Endothelial cell of umbilical vein (primary cell): Measurements from ENCODE around the gene PSMD5. TPM values are rescaled to one million over a fixed set of nuclear protein-coding genes. Genes with fewer than 3 reads are reported as not detected.

Source experiments
- BruUV-seq: library from RNA; stranded (reverse); fragments of 400-500 nt; replicated peaks from 2 replicates; lab custom pipeline; 2021; lab: Mats Ljungman, UMichigan
- CTCF ChIA-PET: fragments of 300-600, 350-600 bp; sonication (Branson Sonifier 250); formaldehyde crosslinking; loops from one replicate; lab custom pipeline; 2021; ENCODE audit warnings: antibody characterized with exemption, inconsistent platforms; lab: Charles Lee
- POLR2A ChIA-PET: fragments of 300-600, 350-600 bp; sonication (Branson Sonifier 250); formaldehyde crosslinking; loops from one replicate; lab custom pipeline; 2021; ENCODE audit warnings: antibody characterized with exemption, inconsistent platforms; lab: Charles Lee
- DNase-seq: peaks from one replicate; pipeline ENCODE4 v3.0.0-alpha.2; 2011; ENCODE audit warnings: low read depth, low spot score
- FAIRE-seq: peaks from 2 replicates; lab custom pipeline; 2011; peaks lifted over from hg19 to GRCh38; lab: Jason Lieb, UNC
- H2AFZ ChIP-seq: 2 replicates; pipeline ENCODE4 v1.6.0; 2012; ENCODE audit warnings: low read depth, low read length, control low read depth, inconsistent platforms
- H3K27ac ChIP-seq: 2 replicates; pipeline ENCODE4 v1.5.1; 2011; ENCODE audit warnings: low read depth, mild to moderate bottlenecking, control low read depth, low read length, moderate library complexity; ENCODE audit not compliant: insufficient read depth
- H3K27me3 ChIP-seq, 2 experiments: 2 replicates each; pipeline versions ENCODE4 v1.6.0 to v1.6.1; 2011; ENCODE audit warnings: low read length in 2 of 2, mixed read lengths in 1 of 2; ENCODE audit not compliant: control insufficient read depth in 2 of 2, insufficient read depth in 2 of 2
- H3K36me3 ChIP-seq, 2 experiments: 2 replicates in 1 of 2; 3 replicates in 1 of 2; pipeline ENCODE4 v1.5.1; 2011; ENCODE audit warnings: low read length in 2 of 2, mild to moderate bottlenecking in 1 of 2, moderate library complexity in 1 of 2; ENCODE audit not compliant: control insufficient read depth in 2 of 2, insufficient read depth in 2 of 2; ENCODE audit errors: extremely low read depth in 1 of 2
- H3K4me1 ChIP-seq: 3 replicates; pipeline ENCODE4 v1.5.1; 2011; ENCODE audit warnings: mild to moderate bottlenecking, low read length; ENCODE audit not compliant: control insufficient read depth, insufficient read depth; ENCODE audit errors: extremely low read depth
- H3K4me2 ChIP-seq: 2 replicates; pipeline ENCODE4 v1.6.1; 2011; ENCODE audit warnings: low read length, control low read depth, mixed read lengths; ENCODE audit not compliant: insufficient read depth
- H3K4me3 ChIP-seq, 3 experiments: fragments of 200-600 bp in 1 of 3; sonication (generic), shearing (Covaris generic) in 1 of 3; replicated peaks in 1 of 3; 2 replicates each; pipeline ENCODE4 v1.5.1; 2011 to 2016; ENCODE audit warnings: control low read depth in 3 of 3, low read length in 3 of 3, mild to moderate bottlenecking in 2 of 3, inconsistent platforms in 1 of 3, low read depth in 1 of 3, moderate library complexity in 1 of 3; ENCODE audit not compliant: insufficient read depth in 1 of 3
- H3K79me2 ChIP-seq: 2 replicates; pipeline ENCODE4 v1.6.0; 2012; ENCODE audit warnings: low read length, inconsistent platforms; ENCODE audit not compliant: control insufficient read depth, insufficient read depth
- H3K9ac ChIP-seq: replicated peaks from 2 replicates; pipeline ENCODE3; 2011; ENCODE audit warnings: low read length, control low read depth; ENCODE audit not compliant: insufficient read depth; ENCODE audit errors: extremely low read depth
- H3K9me1 ChIP-seq: replicated peaks from 3 replicates; pipeline ENCODE4 v1.6.0; 2011; ENCODE audit warnings: mild to moderate bottlenecking, low read length; ENCODE audit not compliant: control insufficient read depth, insufficient read depth; ENCODE audit errors: extremely low read depth
- H3K9me3 ChIP-seq: replicated peaks from 2 replicates; pipeline ENCODE4 v1.5.1; 2012; ENCODE audit warnings: low read length, inconsistent platforms; ENCODE audit not compliant: control insufficient read depth, insufficient read depth
- H4K20me1 ChIP-seq: replicated peaks from 2 replicates; pipeline ENCODE3; 2011; ENCODE audit warnings: mild to moderate bottlenecking, low read length; ENCODE audit not compliant: control insufficient read depth, insufficient read depth; ENCODE audit errors: extremely low read depth
- CTCF ChIP-seq, 2 donors: IDR thresholded peaks; 1 replicate in 1 of 2; 2 replicates in 1 of 2; pipeline ENCODE4 v1.5.1; 2011; ENCODE audit warnings: low read length in 2 of 2, mild to moderate bottlenecking in 2 of 2, moderate library complexity in 2 of 2, control low read depth in 1 of 2, inconsistent platforms in 1 of 2, low read depth in 1 of 2; ENCODE audit not compliant: insufficient read depth in 1 of 2; ENCODE audit errors: extremely low read depth in 1 of 2
- EZH2 ChIP-seq: IDR thresholded peaks from 2 replicates; pipeline ENCODE4 v1.6.1; 2012; ENCODE audit warnings: borderline replicate concordance, low read depth, mild to moderate bottlenecking, moderate library complexity, low read length, inconsistent platforms; ENCODE audit not compliant: severe bottlenecking
- FOS ChIP-seq: IDR thresholded peaks from 2 replicates; pipeline ENCODE4 v1.6.1; 2011; ENCODE audit warnings: mild to moderate bottlenecking, low read length, moderate library complexity, borderline replicate concordance; ENCODE audit not compliant: insufficient read depth
- GATA2 ChIP-seq: IDR thresholded peaks from 2 replicates; pipeline ENCODE4 v1.7.0; 2011; ENCODE audit warnings: low read depth, mild to moderate bottlenecking, moderate library complexity, mixed read lengths, low read length; ENCODE audit not compliant: insufficient read length, insufficient read depth
- JUN ChIP-seq: IDR thresholded peaks from 2 replicates; pipeline ENCODE4 v1.6.1; 2011; ENCODE audit warnings: borderline replicate concordance, low read depth; ENCODE audit not compliant: insufficient read length, insufficient read depth
- MAX ChIP-seq: IDR thresholded peaks from 2 replicates; pipeline ENCODE4 v1.6.1; 2011; ENCODE audit not compliant: insufficient read depth, insufficient read length
- MYC ChIP-seq: IDR thresholded peaks from one replicate; pipeline ENCODE4 v1.6.1; 2011; ENCODE audit warnings: mild to moderate bottlenecking, low read depth, low read length
- POLR2A ChIP-seq: IDR thresholded peaks from 2 replicates; pipeline ENCODE4 v1.6.1; 2012; ENCODE audit warnings: low read depth, mild to moderate bottlenecking, control low read depth, low read length
- POLR2AphosphoS5 ChIP-seq: IDR thresholded peaks from 2 replicates; pipeline ENCODE4 v1.6.1; 2012; ENCODE audit warnings: low read depth, mild to moderate bottlenecking, control low read depth, low read length, moderate library complexity; ENCODE audit not compliant: insufficient read depth
- dilution Hi-C: fragments of 300-500 bp; cut with MboI; formaldehyde crosslinking; loops from one replicate; pipeline ENCODE4 v1.15.0; 2019; ENCODE audit warnings: low sequenced_read_pairs; ENCODE audit not compliant: extremely low pct_ligation_motif_present
- intact Hi-C: fragments of 100-400 bp; cut with micrococcal nuclease; formaldehyde crosslinking; loops from one replicate; pipeline ENCODE4 v1.10.0; 2022
- polyA plus RNA-seq, 4 experiments: library from polyadenylated mRNA; depleted of rRNA in 3 of 4; stranded (reverse) in 3 of 4; unstranded in 1 of 4; fragments of >200 nt; gene quantifications; 2 replicates each; pipeline versions ENCODE4 v1.2.1 to v1.2.3, GENCODE V29; 2011 to 2012; ENCODE audit warnings: missing spikeins in 1 of 4
- total RNA-seq: library from RNA; stranded (reverse); gene quantifications from 2 replicates; pipeline ENCODE4 v1.2.3, GENCODE V29; 2021

Gene PSMD5
- total and polyA plus RNA-seq, 2 donors (not counting 3 experiments of a cell fraction or from before 2014, with no cell fraction given) = 20.4 to 70.2 TPM

GRCh38 chr9:120863833-120864232 lies 21.1 kb upstream of the PSMD5 start:
- H3K36me3 ChIP-seq = peaks cover 33 to 43% of the 10 kb centered on the region in 2 experiments
- no peak overlapping the region for H3K27ac ChIP-seq
- TF ChIP-seq MAX = no peak
- TF ChIP-seq POLR2AphosphoS5 = no peak
- TF ChIP-seq GATA2 = no peak
- no peak for TF ChIP-seq JUN
- no peak for TF ChIP-seq CTCF (IDR thresholded peaks at IDR 0.05; ENCODE audit: extremely low read depth in 1 of 2, insufficient read depth in 1 of 2, low read depth in 1 of 2, low read length in 2 of 2)
- TF ChIP-seq MYC = no peak
- no peak for TF ChIP-seq EZH2
- TF ChIP-seq POLR2A = no peak
- no peak for TF ChIP-seq FOS
- ChIA-PET POLR2A (no interaction called here), CTCF (no interaction called here)
- H2AFZ ChIP-seq = no peak overlapping the region
- DNase-seq = no peak
- dilution Hi-C loops (no loop called here), intact Hi-C loops (no loop called here)
- H3K9me3 ChIP-seq = no peaks in the 10 kb centered on the region
- no peak overlapping the region for H3K4me3 ChIP-seq
- H3K4me2 ChIP-seq = no peak overlapping the region
- BruUV-seq = no TSS peak
- no peak for FAIRE-seq
- no peaks in the 10 kb centered on the region for H3K27me3 ChIP-seq
- no peaks in the 10 kb centered on the region for H3K9me1 ChIP-seq
- H3K79me2 ChIP-seq = peaks cover 2% of the 10 kb centered on the region
- no peak overlapping the region for H3K9ac ChIP-seq
- H4K20me1 ChIP-seq = no peaks in the 10 kb centered on the region
- no peaks in the 10 kb centered on the region for H3K4me1 ChIP-seq
